K562 (cell line): ENCODE data around the gene RAD51D. TPM values are rescaled to one million over a fixed set of nuclear protein-coding genes. Genes with fewer than 3 reads are reported as not detected.

Experiments
- ATF1 ChIP-seq, 2 experiments: fragments of 450-650 bp in 1 of 2; IDR thresholded peaks; 2 replicates each; pipeline ENCODE4 v1.6.1; 2016; ENCODE audit warnings: missing compliant biosample characterization in 1 of 2, missing genetic modification characterization in 1 of 2
- CCNT2 ChIP-seq: IDR thresholded peaks from 2 replicates; pipeline ENCODE4 v1.6.1; 2011; ENCODE audit warnings: borderline replicate concordance, low read depth, mild to moderate bottlenecking, moderate library complexity, mixed read lengths, low read length; ENCODE audit not compliant: insufficient read length; ENCODE audit errors: extremely low read depth
- E2F4 ChIP-seq: sonication (generic); formaldehyde crosslinking; IDR thresholded peaks from 2 replicates; pipeline ENCODE4 v1.8.0; 2022; ENCODE audit warnings: mild to moderate bottlenecking, low read depth, missing genetic modification reagents
- FOXJ3 ChIP-seq: sonication (generic); formaldehyde crosslinking; IDR thresholded peaks from 2 replicates; pipeline ENCODE4 v1.4.0; 2020; ENCODE audit warnings: mild to moderate bottlenecking, missing genetic modification reagents
- KLF13 ChIP-seq: fragments of 450-650 bp; IDR thresholded peaks from 2 replicates; pipeline ENCODE4 v1.6.1; 2016; ENCODE audit warnings: missing genetic modification characterization, low read depth, mild to moderate bottlenecking, missing compliant biosample characterization, moderate library complexity, borderline replicate concordance
- LCOR ChIP-seq: sonication (generic); formaldehyde crosslinking; IDR thresholded peaks from 2 replicates; pipeline ENCODE4 v1.8.0; 2022; ENCODE audit warnings: mild to moderate bottlenecking, missing genetic modification reagents
- MEF2D ChIP-seq: conservative IDR thresholded peaks from 2 replicates; pipeline ENCODE4 v1.6.1; 2016; ENCODE audit warnings: low read depth, missing genetic modification characterization, missing compliant biosample characterization
- NELFE ChIP-seq: IDR thresholded peaks from 2 replicates; pipeline ENCODE4 v1.6.1; 2011; ENCODE audit warnings: mild to moderate bottlenecking; ENCODE audit not compliant: insufficient read depth, insufficient read length
- SP1 ChIP-seq: sonication (generic); formaldehyde crosslinking; IDR thresholded peaks from 2 replicates; pipeline ENCODE4 v1.8.1; 2022; ENCODE audit warnings: mild to moderate bottlenecking, missing genetic modification reagents
- SRSF9 ChIP-seq: fragments of 200-400 bp; formaldehyde crosslinking; IDR thresholded peaks from 2 replicates; pipeline ENCODE4 v1.6.1; 2017; ENCODE audit warnings: low read depth, low read length, borderline replicate concordance
- ZFX ChIP-seq: sonication (generic); formaldehyde crosslinking; IDR thresholded peaks from 2 replicates; pipeline ENCODE4 v1.8.0; 2022; ENCODE audit warnings: mild to moderate bottlenecking, missing genetic modification reagents, moderate library complexity
- ZNF316 ChIP-seq: fragments of 450-650 bp; IDR thresholded peaks from 2 replicates; pipeline ENCODE4 v1.6.1; 2016
- polyA plus RNA-seq, 8 experiments: library from polyadenylated mRNA; depleted of rRNA in 4 of 8; stranded (reverse) in 5 of 8; unstranded in 3 of 8; fragments of >200 nt; fragmentation: Nextera tagmentation in 2 of 8; fragmentation: Illumina TruSeq in 1 of 8; extraction: Ambion mirVana in 2 of 8; extraction: Trizol in 1 of 8; gene quantifications; 2 replicates each; pipeline versions ENCODE4 v1.2.1 to v1.2.3, GENCODE V29; 2011 to 2014; ENCODE audit warnings: inconsistent platforms in 1 of 8, missing spikeins in 1 of 8
- total RNA-seq, 7 experiments: library from RNA; depleted of rRNA in 6 of 7; stranded (reverse); fragments of >200 nt in 6 of 7; fragmentation: Illumina TruSeq in 2 of 7; extraction: Trizol in 2 of 7; gene quantifications; 2 replicates each; pipeline versions ENCODE4 v1.2.1 to v1.2.3, GENCODE V29; 2011 to 2021; ENCODE audit warnings: low replicate concordance in 1 of 7

Gene RAD51D
- total and polyA plus RNA-seq, 9 of the 15 experiments (the other 6 are each of a cell fraction or from before 2014, with no cell fraction given): 2.2 to 16.9 (median 8.7) TPM

GRCh38 chr17:35051183-35051578 is 68.5 kb downstream of the RAD51D start (continued):
- TF ChIP-seq ATF1 (CRISPR knock-in tag; IDR thresholded peaks at IDR 0.05) (no peak), ATF1 (tag; IDR thresholded peaks at IDR 0.05) (no peak), CCNT2 (no peak), ZFX (CRISPR knock-in tag) (no peak), ZNF316 (no peak), MEF2D (tag) (0 out of 2 replicates have a peak, but pooled peaks have one; percentile 23), KLF13 (tag) (no peak), SRSF9 (no peak), E2F4 (CRISPR knock-in tag) (no peak), SP1 (CRISPR knock-in tag) (no peak), LCOR (no peak), NELFE (no peak), FOXJ3 (no peak)
